Amniotic stem cell (primary cell): Measurements from ENCODE around the gene YARS2.
"Not testable (repeated sequence)": the region's sequence is repeated elsewhere in the genome, so short reads cannot be mapped to it uniquely, and the experiment has no call there.

ENCODE experiments used
- DNase-seq: peaks from one replicate; lab custom pipeline; 2025; lab: John Stamatoyannopoulos, UW

The YARS2 gene

DNA sequence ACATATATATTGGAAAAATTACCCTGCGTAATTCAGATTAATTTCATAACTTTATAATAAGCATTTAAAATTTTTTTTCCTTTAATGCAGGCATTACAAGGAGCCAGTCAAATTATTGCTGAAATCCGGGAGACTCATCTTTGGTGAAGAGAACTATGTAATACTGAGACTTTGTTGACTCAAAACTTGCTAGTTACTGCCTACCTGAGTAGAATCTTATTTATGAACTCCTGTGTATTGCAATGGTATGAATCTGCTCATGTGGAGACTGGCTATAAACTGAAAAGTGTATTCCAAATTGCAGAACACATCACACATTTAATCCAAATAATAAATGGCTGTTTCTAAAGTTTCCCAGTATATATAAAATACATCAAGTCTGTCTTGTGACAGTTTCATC is 12.4 kb downstream of the YARS2 start:
- DNase-seq, result no peak

DNA sequence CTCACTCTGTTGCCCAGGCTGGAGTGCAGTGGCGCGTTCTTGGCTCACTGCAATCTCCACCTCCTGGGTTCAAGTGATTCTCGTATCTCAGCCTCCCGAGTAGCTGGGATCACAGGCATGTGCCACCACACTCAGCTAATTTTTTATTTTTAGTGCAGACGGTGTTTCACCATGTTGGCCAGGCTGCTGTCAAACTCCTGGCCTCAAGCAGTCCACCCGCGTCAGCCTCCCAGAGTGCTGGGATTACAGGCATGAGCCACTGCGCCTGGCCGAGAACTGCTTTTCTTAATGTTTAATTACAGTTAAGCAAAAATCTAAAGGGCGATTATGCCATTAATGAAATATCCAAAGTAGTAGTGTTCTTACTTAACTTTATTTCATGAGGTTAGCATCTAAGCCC is 13.6 kb downstream of the YARS2 start:
- no peak for DNase-seq

DNA sequence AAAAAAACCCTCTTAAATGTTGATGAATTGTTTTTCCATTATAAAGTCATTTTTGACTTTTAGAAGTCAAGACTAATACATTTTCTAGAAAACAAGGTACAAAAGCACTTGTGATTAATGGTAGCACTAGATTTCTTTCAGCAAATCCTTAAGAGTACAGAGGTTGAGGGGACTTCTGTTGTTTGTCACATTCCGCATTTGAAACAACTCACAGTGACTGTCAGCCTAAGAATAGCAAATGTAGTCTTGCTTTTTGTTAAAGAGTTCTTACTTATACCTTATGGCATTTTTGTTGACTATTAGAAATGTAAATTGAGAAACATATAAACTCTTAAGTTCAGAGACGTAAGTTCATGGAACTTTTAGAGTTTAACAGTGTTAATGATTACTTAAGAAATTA is 16.4 kb downstream of the YARS2 start:
- DNase-seq, result no peak

- DNase-seq, result no peak
Observed at GRCh38 chr12:32737715-32738114, 18.0 kb downstream of the YARS2 start.

DNA sequence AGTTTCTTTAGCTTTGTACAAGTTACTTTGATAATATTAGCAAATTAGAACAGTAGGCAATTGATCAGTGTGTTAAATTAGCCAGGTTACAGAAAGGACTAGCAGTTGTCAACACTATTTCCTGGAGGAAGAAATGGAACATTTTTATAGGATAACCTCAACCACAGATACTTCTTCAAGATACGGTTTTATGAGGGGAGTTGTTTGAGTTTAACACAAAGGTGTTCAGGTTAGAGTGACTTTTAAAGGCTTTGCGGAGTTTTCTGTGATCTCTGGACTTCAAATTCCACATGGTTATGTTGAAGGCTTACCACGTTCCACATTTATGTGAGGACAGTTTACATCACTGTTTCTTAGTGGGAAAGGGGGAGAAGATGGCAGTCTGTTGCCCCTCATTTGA is 19.3 kb downstream of the YARS2 start:
- no peak for DNase-seq

DNA sequence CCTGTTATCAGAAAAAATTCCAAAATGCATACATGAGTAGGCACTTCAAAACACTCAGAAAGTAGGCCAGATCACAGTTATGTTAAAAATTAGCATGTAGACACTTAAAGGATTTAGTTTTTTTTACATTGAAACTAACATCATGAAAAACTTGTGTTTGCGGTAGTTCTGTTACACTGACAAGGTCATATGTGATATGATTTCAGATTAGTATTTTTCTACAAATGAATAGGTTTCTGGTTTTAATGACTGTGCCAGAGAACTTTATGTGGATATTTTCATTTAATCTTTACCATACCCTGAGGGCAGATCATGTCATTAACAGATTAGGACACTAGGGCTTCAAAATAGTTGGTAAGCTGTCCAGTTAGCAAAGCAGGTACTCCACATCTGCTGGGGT is 20.7 kb downstream of the YARS2 start:
- no peak for DNase-seq

GRCh38 chr12:32727237-32727636 is 28.5 kb downstream of the YARS2 start:
- DNase-seq, result no peak

DNA sequence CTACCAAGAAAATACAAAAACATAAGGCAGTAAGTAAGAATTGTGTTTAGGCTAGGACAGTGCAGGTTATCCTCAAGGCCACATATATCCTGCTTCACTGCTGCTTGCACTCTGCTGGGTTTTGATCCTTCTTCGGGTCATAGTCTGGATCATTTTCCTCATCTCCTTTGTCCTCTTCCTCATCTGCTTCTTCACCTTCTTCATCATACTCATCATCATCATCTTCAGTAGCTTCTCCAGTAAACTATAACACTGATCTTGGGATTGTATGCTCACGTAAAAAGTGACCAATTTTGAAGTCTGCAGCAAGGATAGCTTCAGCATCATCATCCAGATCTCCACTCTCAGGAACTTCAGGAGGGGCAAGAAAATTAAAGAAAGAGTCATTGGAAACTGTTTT is 29.4 kb downstream of the YARS2 start:
- no peak for DNase-seq

GRCh38 chr12:32725308-32725707 is 30.4 kb downstream of the YARS2 start:
- not testable (repeated sequence) for DNase-seq

DNA sequence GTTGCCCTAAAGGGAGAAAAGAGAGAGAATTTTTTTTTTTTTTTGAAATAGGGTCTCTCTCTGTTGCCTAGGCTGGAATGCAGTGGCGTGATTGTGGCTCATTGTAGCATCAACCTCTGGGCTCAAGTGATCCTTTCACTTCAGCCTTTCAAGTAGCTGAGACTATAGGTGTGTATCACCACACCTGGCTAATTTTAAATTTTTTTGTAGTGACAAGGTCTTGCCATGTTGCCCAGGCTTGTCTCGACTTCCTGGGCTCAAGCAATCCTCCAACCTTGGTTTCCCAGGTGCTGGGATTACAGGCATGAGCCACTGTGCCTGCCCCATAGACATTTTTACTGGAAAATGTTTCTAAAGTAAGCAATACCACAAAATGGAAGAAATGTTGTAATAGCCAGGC is 36.8 kb downstream of the YARS2 start:
- no peak for DNase-seq

DNA sequence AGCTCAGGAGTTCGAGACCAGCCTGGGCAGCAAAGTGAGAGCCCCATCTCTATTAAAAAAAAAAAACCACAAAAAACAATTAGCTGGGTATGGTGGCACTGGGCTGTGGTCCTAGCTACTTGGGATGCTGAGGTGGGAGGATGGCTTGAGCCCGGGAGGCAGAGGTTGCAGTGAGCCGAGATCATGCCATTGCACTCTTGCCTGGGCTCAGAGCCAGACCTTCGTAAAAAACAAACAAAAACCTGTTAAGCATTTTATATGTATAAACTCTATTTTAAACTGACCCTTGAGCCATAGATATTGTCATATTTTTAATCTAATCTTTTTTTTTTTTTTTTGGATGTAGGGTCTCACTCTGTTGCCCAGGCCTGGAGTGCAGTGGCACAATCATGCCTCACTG is 40.9 kb downstream of the YARS2 start:
- no peak for DNase-seq

- no peak for DNase-seq
Observed at GRCh38 chr12:32708926-32709325, 46.8 kb downstream of the YARS2 start.

DNA sequence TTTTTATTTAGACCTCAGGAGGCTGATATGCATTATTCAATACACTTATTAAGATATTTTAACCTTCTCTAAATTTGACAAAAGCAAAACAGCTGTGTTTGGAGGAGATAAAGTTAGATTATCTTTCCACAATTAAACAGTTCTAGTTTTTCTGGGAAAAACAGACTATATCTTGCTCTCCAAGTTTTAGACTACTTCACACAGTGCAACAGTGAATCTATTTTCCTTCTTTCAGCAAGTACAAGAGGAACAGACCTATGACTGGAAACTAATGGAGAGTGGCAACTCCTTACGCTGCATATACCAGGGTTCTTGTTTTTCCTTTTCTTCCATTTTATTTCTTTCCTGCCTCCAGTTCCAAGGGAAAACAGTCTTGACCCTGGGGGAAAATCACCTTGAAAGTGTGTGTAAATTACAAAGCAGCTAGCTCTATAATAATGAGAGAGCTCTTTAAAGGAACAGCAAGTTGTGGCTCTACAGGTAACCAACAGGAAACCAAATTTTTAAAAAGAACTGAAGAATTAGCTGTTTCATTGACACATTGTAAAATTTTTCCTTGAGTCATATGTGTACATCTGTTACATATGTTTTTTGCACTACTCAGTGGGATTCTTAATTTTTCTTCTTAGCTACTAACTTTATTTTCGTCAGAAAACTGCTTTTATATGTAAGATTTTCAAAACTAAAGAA is 49.2 kb downstream of the YARS2 start:
- DNase-seq, result no peak

GRCh38 chr12:32705783-32706182 is 49.9 kb downstream of the YARS2 start:
- DNase-seq, result no peak

- no peak for DNase-seq
Observed at GRCh38 chr12:32702946-32703345, 52.8 kb downstream of the YARS2 start.

GRCh38 chr12:32702473-32702872 is 53.2 kb downstream of the YARS2 start:
- no peak for DNase-seq

GRCh38 chr12:32699437-32699836 is 56.3 kb downstream of the YARS2 start:
- not testable (repeated sequence) for DNase-seq

DNA sequence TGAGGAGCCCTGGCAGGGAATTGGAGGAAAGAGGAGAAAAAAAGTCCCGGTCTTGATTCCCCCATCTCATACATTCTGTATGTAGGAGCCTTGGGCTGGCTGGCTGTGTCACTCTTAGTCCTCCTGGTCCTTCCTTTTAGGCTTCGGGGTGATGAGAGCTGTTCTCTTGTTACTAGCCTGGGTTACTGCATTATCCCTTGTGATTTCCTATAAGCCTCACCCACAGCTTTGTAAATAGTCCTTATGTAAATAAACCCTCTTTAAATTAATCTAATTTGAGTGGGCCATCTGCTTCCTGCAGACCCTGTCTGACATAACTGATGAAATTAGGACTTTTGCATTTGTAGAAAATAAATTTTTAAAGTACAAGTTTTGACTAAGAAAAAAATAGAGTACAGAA is 57.4 kb downstream of the YARS2 start:
- no peak for DNase-seq

- no peak for DNase-seq
Observed at GRCh38 chr12:32697445-32697844, 58.3 kb downstream of the YARS2 start.
